Esophagus squamous epithelium (tissue), 4 donors: ENCODE measurements around the gene RNASE3.

Source experiments
- POLR2A ChIP-seq, 4 donors: fragments of 450-650 bp; IDR thresholded peaks; one replicate each; pipeline ENCODE4 v1.6.1; 2017; ENCODE audit warnings: antibody characterized with exemption in 4 of 4, mild to moderate bottlenecking in 4 of 4, moderate library complexity in 3 of 4
- TF ChIP-seq, protein P1 (sequence below), 6 experiments: fragments of 450-650 bp in 4 of 6; fragments of 200-600 bp in 2 of 6; sonication (generic) in 2 of 6; IDR thresholded peaks; one replicate each; pipeline ENCODE4 v1.5.1; 2016 to 2019; ENCODE audit warnings: antibody characterized with exemption in 6 of 6, mild to moderate bottlenecking in 4 of 6, moderate library complexity in 4 of 6

DNA sequence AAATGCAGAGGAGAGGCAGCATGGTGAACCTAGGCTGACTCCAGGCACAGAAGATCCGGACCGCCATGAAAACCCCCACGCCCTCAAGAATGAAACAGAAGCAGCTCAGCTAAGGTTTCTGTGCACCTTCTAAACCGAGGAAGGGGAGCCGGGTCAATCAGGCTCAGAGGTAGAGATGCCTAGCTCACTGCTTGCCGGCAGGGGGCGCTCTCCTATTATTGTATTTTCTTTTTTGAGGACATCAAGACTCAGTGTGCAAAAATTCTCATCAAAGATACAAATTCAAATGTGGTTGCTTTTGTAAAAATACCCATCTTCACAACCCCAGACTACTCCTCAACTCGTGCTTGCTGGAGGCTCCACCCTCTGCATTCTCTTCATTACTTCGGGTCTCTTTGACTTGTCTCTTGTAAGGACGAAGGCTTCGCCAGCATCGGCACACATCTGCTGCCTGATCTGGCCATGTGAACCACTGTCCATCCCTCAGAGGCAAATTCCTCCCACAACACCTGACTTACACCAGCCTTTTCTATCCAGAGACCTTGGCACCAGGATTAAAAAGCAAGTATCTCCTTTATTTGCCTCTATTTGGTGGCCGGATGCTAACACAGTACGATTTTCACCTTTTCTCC, 33.4 kb upstream of the RNASE3 start:
- TF ChIP-seq, protein P1, sequence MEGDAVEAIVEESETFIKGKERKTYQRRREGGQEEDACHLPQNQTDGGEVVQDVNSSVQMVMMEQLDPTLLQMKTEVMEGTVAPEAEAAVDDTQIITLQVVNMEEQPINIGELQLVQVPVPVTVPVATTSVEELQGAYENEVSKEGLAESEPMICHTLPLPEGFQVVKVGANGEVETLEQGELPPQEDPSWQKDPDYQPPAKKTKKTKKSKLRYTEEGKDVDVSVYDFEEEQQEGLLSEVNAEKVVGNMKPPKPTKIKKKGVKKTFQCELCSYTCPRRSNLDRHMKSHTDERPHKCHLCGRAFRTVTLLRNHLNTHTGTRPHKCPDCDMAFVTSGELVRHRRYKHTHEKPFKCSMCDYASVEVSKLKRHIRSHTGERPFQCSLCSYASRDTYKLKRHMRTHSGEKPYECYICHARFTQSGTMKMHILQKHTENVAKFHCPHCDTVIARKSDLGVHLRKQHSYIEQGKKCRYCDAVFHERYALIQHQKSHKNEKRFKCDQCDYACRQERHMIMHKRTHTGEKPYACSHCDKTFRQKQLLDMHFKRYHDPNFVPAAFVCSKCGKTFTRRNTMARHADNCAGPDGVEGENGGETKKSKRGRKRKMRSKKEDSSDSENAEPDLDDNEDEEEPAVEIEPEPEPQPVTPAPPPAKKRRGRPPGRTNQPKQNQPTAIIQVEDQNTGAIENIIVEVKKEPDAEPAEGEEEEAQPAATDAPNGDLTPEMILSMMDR (IDR thresholded peaks at IDR 0.05), result peak; percentile 82 to 95 (median 88)
- no peak for TF ChIP-seq POLR2A (IDR thresholded peaks at IDR 0.05)
